ENCODE results near the gene PDE5A.
"Not testable (repeated sequence)": the region's sequence is repeated elsewhere in the genome, so short reads cannot be mapped to it uniquely, and the experiment has no call there.

The PDE5A gene

GRCh38 chr4:119646347-119647071 is 17.9 kb upstream of the PDE5A start:
- DNase-seq (ENCODE audit: low spot score) = no peak

DNA sequence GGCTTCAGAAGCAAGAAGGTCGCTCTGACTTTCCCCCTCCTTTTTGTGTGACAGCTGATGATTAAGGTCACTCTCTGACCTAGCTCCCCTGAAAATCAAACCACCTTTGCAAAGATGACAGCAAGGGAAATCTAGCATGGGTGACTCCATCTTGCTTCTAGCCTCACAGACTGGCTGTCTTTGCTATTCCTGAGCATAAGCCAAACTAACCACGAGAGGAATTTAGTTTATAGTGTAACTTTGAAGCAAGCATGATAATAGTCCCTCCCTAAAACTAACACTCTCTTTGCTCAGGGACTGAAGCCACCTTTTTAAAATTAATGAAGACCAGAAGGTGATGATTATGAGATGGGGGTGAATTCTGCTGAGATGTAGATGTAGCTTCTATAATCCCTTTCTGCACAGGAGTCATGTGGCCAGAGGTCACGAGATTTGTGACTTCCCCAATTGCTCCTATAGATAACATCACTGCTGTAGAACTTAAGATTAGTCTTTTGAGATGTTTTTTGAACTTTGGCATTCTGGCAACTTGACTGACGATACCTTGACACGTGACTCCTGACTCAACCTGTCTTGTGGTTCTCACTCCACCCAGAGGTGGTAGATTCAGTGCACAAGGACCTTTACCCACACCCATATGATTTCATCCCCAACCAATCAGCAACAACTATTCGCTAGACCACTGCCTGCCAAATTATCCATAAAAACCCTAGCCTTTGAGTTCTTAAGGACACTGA is 14.9 kb upstream of the PDE5A start:
- no peak for DNase-seq (ENCODE audit: low spot score)

- no peak for DNase-seq (ENCODE audit: low spot score)
These were observed 13.2 kb upstream of the PDE5A start for GRCh38 chr4:119641765-119642164.

DNA sequence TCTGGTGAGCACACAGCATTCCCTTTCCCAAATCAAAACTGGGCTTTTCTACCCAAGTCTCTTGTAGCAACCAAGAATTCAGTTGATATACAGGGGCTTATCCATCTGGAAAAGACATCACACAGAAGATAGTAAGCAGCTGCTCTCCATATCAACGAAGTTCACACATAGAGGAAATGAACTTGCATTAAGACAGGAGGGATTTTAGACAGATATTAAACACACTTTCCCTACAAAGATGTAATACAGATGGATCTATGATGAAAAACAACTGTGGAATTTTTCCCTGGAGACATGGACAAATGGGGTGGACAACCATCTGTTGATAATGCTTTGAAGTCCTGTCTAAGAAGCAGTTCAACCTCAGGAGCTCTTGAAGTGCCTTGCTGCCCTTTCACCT is 9.8 kb upstream of the PDE5A start:
- no peak for DNase-seq (ENCODE audit: low spot score)

GRCh38 chr4:119636851-119637250 is 8.2 kb upstream of the PDE5A start:
- not testable (repeated sequence) for DNase-seq (ENCODE audit: low spot score)

DNA sequence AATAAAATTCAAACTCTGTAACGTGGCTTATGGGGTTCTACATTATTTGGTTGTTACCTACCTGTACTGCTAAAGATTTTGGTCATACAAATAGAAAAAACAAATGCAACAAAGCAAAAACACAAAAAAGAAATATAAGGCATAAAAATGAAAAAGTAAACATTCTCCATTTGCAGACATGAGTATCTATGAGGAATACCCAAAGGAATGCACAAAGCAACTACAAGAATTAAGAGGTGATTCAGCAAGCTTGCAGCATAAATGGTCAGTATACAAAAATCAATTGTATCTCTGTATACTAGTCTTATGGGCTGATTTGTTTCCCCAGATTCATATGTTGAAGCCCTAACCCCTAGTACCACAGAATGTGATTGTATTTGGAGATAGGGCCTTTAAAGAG is 3.6 kb upstream of the PDE5A start:
- no peak for DNase-seq (ENCODE audit: low spot score)

DNA sequence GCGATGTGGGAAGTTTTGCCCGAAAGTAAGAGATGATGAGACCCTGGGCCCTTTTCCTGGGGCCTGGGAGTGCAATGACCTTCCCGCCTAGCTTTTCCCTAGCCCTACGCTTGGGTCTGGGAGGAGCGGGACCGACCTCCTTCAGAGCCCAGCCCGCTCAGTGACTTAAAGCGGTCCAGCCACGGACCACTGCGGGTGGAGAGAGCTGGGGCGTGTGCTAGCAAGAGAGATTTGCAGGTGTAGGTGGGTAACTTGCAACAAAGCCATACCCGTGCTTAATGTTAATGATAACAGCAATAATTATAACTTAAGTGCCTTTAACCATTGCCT is 503 bp upstream of the PDE5A start:
- no peak for DNase-seq (ENCODE audit: low spot score)

DNA sequence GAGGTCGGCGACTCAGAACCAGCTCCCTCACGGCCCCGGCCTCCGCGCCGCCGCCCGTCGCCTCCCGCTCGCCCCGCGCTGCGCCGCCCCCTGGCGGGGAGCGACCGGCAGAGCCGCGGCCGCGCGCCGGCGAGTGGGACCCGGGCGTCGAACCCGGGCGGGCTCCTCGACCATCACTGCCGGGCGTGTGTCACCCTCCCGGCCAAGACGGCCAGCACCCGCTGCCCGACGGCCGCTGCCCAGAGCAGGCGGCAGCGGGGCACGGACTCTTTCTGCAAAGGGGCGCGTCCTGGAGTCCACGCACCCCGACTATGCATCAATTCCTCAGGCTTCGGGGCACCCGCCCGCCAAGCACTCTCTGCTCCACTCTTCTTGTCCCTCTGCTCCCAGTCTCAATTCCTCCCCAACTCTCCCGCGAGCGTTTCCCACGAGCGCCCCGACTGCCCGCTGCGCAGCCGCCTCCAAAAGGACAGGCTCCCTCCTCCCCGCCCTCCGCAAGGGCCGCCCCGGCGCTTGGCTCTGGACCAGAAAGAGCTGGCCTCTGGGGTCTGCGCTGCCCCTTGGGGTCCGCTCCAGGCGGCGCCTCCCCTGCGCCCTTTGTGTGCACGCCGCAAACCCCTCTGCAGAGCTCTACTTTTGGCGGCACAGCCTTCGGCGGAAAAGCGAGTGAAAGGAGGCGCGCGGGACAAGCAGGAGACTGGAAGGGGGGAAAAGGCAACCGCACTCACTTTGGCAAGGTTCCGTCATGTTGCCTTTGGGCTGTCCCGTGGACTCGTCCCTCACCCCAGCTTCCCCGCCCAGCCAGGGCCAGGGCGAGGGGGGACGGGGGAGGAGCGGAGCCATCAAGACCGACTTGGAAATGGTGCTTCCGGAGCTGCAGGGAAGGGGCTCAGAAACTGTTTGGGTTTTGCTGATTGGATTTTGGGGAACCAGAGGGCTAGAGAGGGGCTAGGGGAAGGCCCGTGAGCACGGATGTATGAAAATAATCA is 1.0 kb downstream of the PDE5A start:
- peak; percentile 16 for DNase-seq (ENCODE audit: low spot score)

GRCh38 chr4:119626943-119627266 is 1.7 kb downstream of the PDE5A start:
- no peak for DNase-seq (ENCODE audit: low spot score)

- DNase-seq (ENCODE audit: low spot score) = no peak
These were observed 2.2 kb downstream of the PDE5A start for GRCh38 chr4:119626420-119626819.

GRCh38 chr4:119625761-119626160 is 2.8 kb downstream of the PDE5A start:
- no peak for DNase-seq (ENCODE audit: low spot score)

DNA sequence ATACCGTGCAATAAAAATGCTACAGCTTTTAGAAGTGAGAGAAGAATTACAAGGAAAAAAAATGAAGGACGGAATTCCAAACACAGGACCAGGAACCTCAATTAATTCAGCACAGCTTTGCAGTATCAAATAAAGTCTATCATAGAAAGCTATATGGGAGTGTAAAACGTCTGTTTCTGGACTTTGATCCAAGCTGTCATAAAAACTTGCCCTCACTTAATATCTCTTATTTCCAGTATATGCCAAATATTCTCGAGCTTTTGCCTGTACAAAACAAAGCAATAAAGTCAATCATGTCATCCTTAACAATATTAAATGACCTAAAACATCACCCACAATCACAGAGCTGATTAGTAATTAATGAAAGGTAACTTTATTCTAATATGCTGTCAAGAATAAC is 4.2 kb downstream of the PDE5A start:
- DNase-seq (ENCODE audit: low spot score) = no peak

GRCh38 chr4:119623025-119623424 is 5.6 kb downstream of the PDE5A start:
- DNase-seq (ENCODE audit: low spot score) = no peak

DNA sequence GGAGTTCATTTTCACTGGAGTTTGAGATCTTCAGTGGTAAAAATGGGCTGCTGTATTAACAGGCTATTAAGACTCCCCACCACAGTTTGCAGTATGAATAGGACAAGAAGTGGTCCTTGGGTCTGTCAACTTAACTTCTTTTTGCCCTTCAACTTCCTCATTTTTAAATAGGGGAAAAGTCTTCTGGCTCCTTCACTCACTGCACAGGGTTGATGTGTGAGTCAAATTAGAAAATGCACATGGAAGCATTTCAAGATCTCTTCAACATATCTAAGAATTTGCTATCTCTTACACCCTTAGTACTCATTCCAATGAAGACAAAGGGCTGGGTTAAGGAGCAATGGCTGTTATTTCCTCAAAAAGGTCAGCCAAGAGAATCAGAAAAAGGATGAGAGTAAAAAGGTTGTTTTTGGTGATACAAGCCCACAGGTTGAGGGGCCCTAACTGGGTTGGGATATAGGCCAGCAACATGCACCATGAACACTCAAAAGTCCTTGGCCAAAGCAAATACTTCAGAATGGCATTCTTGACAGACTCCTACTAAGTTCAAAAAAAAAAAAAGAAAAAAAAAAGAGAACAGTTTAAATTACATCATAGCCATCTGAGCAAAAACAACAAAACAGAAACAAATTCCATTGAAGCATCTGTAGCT is 13.4 kb downstream of the PDE5A start:
- DNase-seq (ENCODE audit: low spot score) = no peak

GRCh38 chr4:119604266-119604665 is 24.3 kb downstream of the PDE5A start:
- DNase-seq (ENCODE audit: low spot score) = no peak

DNA sequence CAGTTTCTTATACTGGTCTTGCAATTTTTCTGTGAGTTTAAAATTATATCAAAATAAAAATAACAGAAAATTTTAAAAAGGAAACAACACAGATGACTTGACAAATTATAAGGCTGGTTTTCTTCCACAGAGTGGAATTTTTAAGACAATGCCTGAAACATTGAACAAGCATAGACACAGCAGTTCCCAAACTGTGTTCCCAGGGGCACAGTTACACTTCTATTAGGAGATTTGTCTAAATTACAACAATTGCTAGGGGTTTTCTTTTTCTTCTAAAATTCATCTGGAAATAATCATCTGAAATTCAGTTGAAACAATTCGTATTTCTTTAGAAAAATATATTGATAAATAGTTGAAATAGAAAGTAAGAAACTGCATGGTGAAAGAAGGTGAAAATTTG is 26.2 kb downstream of the PDE5A start:
- no peak for DNase-seq (ENCODE audit: low spot score)

- DNase-seq (ENCODE audit: low spot score) = no peak
These were observed 30.1 kb downstream of the PDE5A start for GRCh38 chr4:119598521-119598920.

DNA sequence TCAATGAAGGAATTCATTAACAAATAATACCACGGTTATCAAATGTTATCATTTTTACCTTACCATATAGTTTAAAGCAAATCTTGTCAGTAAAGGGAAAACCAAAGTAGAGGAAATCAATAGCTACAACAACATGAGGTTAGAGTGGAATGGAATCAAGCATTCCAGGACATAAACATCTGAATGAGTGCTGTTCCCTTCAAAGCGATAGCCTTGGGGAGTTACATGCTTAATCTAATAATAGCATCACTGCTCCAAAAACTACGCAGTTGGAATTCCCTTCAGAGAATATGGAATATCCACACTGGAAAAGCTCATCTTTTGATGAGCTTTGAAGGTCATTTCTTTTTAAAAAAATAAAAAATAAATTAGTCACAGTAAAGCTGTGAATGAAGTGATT is 31.2 kb downstream of the PDE5A start:
- DNase-seq (ENCODE audit: low spot score) = no peak

- no peak for DNase-seq (ENCODE audit: low spot score)
These were observed 34.9 kb downstream of the PDE5A start for GRCh38 chr4:119593698-119594097.

- DNase-seq (ENCODE audit: low spot score) = no peak
These were observed 35.8 kb downstream of the PDE5A start for GRCh38 chr4:119592830-119593229.

DNA sequence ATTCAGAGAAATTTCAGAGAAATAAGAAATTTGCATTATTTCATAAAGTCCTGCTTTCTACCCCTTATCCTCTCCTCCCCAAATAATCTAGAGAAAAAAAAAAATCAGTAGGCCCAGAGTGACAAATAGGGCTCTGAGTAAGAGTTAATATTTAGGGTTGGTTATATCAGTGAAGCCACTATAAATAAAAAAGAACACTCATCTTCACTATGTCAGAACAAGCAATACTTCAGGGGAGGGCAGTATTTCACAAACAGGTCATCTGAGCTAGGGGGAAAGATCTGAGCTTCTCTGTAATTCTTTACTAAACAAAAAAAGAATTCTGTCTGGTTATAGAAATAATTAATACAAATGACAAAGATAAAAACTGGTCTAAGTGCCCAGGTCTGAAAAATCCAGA is 39.4 kb downstream of the PDE5A start:
- DNase-seq (ENCODE audit: low spot score) = no peak

DNA sequence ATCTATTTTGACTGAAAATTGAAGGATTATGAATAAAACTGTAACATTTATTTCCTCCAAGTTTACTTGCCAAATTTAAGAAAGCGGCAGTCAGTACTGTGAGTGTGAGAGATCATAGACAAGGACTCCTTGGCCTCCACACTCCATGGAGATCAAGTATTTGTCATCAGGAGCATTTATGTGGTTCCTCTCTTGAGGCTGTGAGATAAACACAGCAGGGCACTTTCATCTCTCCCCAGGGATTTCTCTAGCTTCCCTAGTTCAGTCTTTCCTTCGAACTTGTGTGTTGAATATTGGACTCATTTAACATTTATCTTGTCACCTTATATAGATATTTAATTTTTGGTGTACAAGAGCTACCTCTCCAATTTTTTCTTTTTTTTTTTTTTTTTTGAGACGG is 40.8 kb downstream of the PDE5A start:
- DNase-seq (ENCODE audit: low spot score) = no peak

All from globus pallidus (tissue), 1 donor.